Right atrium auricular region (tissue), 2 donors: ENCODE measurements around the gene TIMM23. TPM values are rescaled to one million over a fixed set of nuclear protein-coding genes. Genes with fewer than 3 reads are reported as not detected.
A peak's percentile ranks its signal among the peaks of the same experiment; 100 is the strongest.

ENCODE experiments used
- DNase-seq: peaks from one replicate; pipeline ENCODE4 v3.0.0-alpha.2; 2019; ENCODE audit warnings: low spot score
- H3K27ac ChIP-seq, 2 donors: fragments of 200-600 bp; sonication (generic); 1 replicate in 1 of 2; 2 replicates in 1 of 2; pipeline ENCODE4 v1.5.1; 2016 to 2019
- H3K27me3 ChIP-seq, 2 donors: fragments of 200-600 bp; sonication (generic); one replicate each; pipeline versions ENCODE4 v1.5.1 to v1.6.0; 2017 to 2019
- H3K36me3 ChIP-seq: fragments of 200-600 bp; sonication (generic); one replicate; pipeline ENCODE4 v1.5.1; 2016
- H3K4me1 ChIP-seq, 2 donors: fragments of 200-600 bp; sonication (generic); one replicate each; pipeline versions ENCODE4 v1.5.1 to v1.6.0; 2017 to 2019
- H3K4me3 ChIP-seq, 2 donors: fragments of 200-600 bp; sonication (generic); 1 replicate in 1 of 2; 2 replicates in 1 of 2; pipeline ENCODE4 v1.5.1; 2017 to 2019; ENCODE audit warnings: mild to moderate bottlenecking in 1 of 2, moderate library complexity in 1 of 2
- H3K9me3 ChIP-seq, 2 donors: fragments of 200-600 bp; sonication (generic); one replicate each; pipeline ENCODE4 v1.5.1; 2019
- CTCF ChIP-seq, 2 donors: fragments of 200-600 bp; sonication (generic); IDR thresholded peaks; one replicate each; pipeline ENCODE4 v1.5.1; 2019; ENCODE audit warnings: antibody characterized with exemption in 2 of 2
- total RNA-seq, 2 donors: library from RNA; depleted of rRNA; stranded (reverse); fragments of >200 nt; gene quantifications; one replicate each; pipeline ENCODE4 v1.1.0, GENCODE V29; 2016

Gene TIMM23
- total RNA-seq, 2 donors from 2014 or later: 67.6 to 88.8 TPM

- H3K4me1 ChIP-seq: peaks cover 0 to 64% of the 10 kb centered on the region in 2 donors
- H3K4me3 ChIP-seq: no peak overlapping the region
- H3K9me3 ChIP-seq: no peaks in the 10 kb centered on the region
- H3K27me3 ChIP-seq: no peaks in the 10 kb centered on the region
- H3K36me3 ChIP-seq: peaks cover 40% of the 10 kb centered on the region
- peak overlapping the region in 1 of 2 donors; percentile 50 for H3K27ac ChIP-seq
- no peak for TF ChIP-seq CTCF (IDR thresholded peaks at IDR 0.05)
- no peak for DNase-seq
Observed at GRCh38 chr10:46016811-46017210, 44.5 kb downstream of the TIMM23 start.

GRCh38 chr10:46017733-46018132 is 45.4 kb downstream of the TIMM23 start:
- H3K36me3 ChIP-seq: peaks cover 30% of the 10 kb centered on the region
- no peaks in the 10 kb centered on the region for H3K9me3 ChIP-seq
- no peak for DNase-seq
- no peak overlapping the region for H3K4me3 ChIP-seq
- TF ChIP-seq CTCF (IDR thresholded peaks at IDR 0.05): no peak
- H3K27ac ChIP-seq: peak overlapping the region; percentile 74 to 91
- H3K4me1 ChIP-seq: peaks cover 0 to 74% of the 10 kb centered on the region in 2 donors
- H3K27me3 ChIP-seq: no peaks in the 10 kb centered on the region

- peak overlapping the region; percentile 74 to 91 for H3K27ac ChIP-seq
- no peak for DNase-seq
- H3K36me3 ChIP-seq: peaks cover 22% of the 10 kb centered on the region
- no peak overlapping the region for H3K4me3 ChIP-seq
- H3K27me3 ChIP-seq: no peaks in the 10 kb centered on the region
- no peaks in the 10 kb centered on the region for H3K9me3 ChIP-seq
- no peak for TF ChIP-seq CTCF (IDR thresholded peaks at IDR 0.05)
- H3K4me1 ChIP-seq: peaks cover 0 to 79% of the 10 kb centered on the region in 2 donors
Observed at GRCh38 chr10:46018453-46019176, 46.3 kb downstream of the TIMM23 start.

GRCh38 chr10:46019177-46019528 is 46.9 kb downstream of the TIMM23 start:
- Histone ChIP-seq H3K27me3 (no peaks in the 10 kb centered on the region), H3K27ac (peak overlapping the region; percentile 74 to 91), H3K4me1 (peaks cover 0 to 84% of the 10 kb centered on the region in 2 donors), H3K36me3 (peaks cover 16% of the 10 kb centered on the region), H3K9me3 (no peaks in the 10 kb centered on the region), H3K4me3 (no peak overlapping the region)
- no peak for TF ChIP-seq CTCF (IDR thresholded peaks at IDR 0.05)
- no peak for DNase-seq

GRCh38 chr10:46019569-46020343 is 47.5 kb downstream of the TIMM23 start:
- peaks cover 0 to 89% of the 10 kb centered on the region in 2 donors for H3K4me1 ChIP-seq
- no peaks in the 10 kb centered on the region for H3K9me3 ChIP-seq
- no peaks in the 10 kb centered on the region for H3K27me3 ChIP-seq
- no peak for DNase-seq
- TF ChIP-seq CTCF (IDR thresholded peaks at IDR 0.05): no peak
- peaks cover 10% of the 10 kb centered on the region for H3K36me3 ChIP-seq
- H3K27ac ChIP-seq: peak overlapping the region; percentile 74 to 91
- H3K4me3 ChIP-seq: peak overlapping the region in 1 of 2 donors; percentile 13
